ENCODE measurements around the gene FAM217A.
"Not testable (repeated sequence)": the region's sequence is repeated elsewhere in the genome, so short reads cannot be mapped to it uniquely, and the experiment has no call there.

The FAM217A gene

GRCh38 chr6:4078691-4079471, at the start of gene FAM217A:
Gene FAM217A (minus strand): TSS chr6:4079137. CDS start chr6:4077414, 1,723 bp downstream.
- DNase-seq (ENCODE audit: low read depth in 2 of 2): no peak

GRCh38 chr6:4128072-4128471, 49.1 kb upstream of the FAM217A start:
- no peak for DNase-seq (ENCODE audit: low read depth in 2 of 2)

- no peak for DNase-seq (ENCODE audit: low read depth in 2 of 2)
These were observed 47.3 kb upstream of the FAM217A start for GRCh38 chr6:4125933-4126864.

- DNase-seq (ENCODE audit: low read depth in 2 of 2): no peak
These were observed 46.6 kb upstream of the FAM217A start for GRCh38 chr6:4125500-4125899.

GRCh38 chr6:4124351-4124750, 45.4 kb upstream of the FAM217A start:
- no peak for DNase-seq (ENCODE audit: low read depth in 2 of 2)

GRCh38 chr6:4115741-4116140, 36.8 kb upstream of the FAM217A start:
- no peak for DNase-seq (ENCODE audit: low read depth in 2 of 2)

- DNase-seq (ENCODE audit: low read depth in 2 of 2): no peak
These were observed 35.2 kb upstream of the FAM217A start for GRCh38 chr6:4114123-4114522.

- no peak for DNase-seq (ENCODE audit: low read depth in 2 of 2)
These were observed 34.7 kb upstream of the FAM217A start for GRCh38 chr6:4113649-4114048.

GRCh38 chr6:4112366-4112765, 33.4 kb upstream of the FAM217A start:
- no peak for DNase-seq (ENCODE audit: low read depth in 2 of 2)

- DNase-seq (ENCODE audit: low read depth in 2 of 2): not testable (repeated sequence)
These were observed 30.5 kb upstream of the FAM217A start for GRCh38 chr6:4109363-4109815.

GRCh38 chr6:4108561-4109093, 29.7 kb upstream of the FAM217A start:
- no peak for DNase-seq (ENCODE audit: low read depth in 2 of 2)

- no peak for DNase-seq (ENCODE audit: low read depth in 2 of 2)
These were observed 28.9 kb upstream of the FAM217A start for GRCh38 chr6:4107873-4108272.

- no peak for DNase-seq (ENCODE audit: low read depth in 2 of 2)
These were observed 27.1 kb upstream of the FAM217A start for GRCh38 chr6:4105980-4106536.

- no peak for DNase-seq (ENCODE audit: low read depth in 2 of 2)
These were observed 25.0 kb upstream of the FAM217A start for GRCh38 chr6:4103929-4104328.

- DNase-seq (ENCODE audit: low read depth in 2 of 2): no peak
These were observed 23.8 kb upstream of the FAM217A start for GRCh38 chr6:4102687-4103244.

- DNase-seq (ENCODE audit: low read depth in 2 of 2): no peak
These were observed 22.4 kb upstream of the FAM217A start for GRCh38 chr6:4101298-4101697.

GRCh38 chr6:4100655-4101054, 21.7 kb upstream of the FAM217A start:
- no peak for DNase-seq (ENCODE audit: low read depth in 2 of 2)

GRCh38 chr6:4093288-4093687, 14.4 kb upstream of the FAM217A start:
- DNase-seq (ENCODE audit: low read depth in 2 of 2): no peak

- no peak for DNase-seq (ENCODE audit: low read depth in 2 of 2)
These were observed 13.0 kb upstream of the FAM217A start for GRCh38 chr6:4091941-4092340.

- not testable (repeated sequence) for DNase-seq (ENCODE audit: low read depth in 2 of 2)
These were observed 11.1 kb upstream of the FAM217A start for GRCh38 chr6:4090043-4090442.

GRCh38 chr6:4088704-4089103, 9.8 kb upstream of the FAM217A start:
- DNase-seq (ENCODE audit: low read depth in 2 of 2): no peak

GRCh38 chr6:4085332-4085700, 6.4 kb upstream of the FAM217A start:
- DNase-seq (ENCODE audit: low read depth in 2 of 2): no peak

Measured in stimulated activated CD4-positive, alpha-beta T cell treated with anti-CD3 and anti-CD28 coated beads, Interleukin-1b, Interleukin-23, amount 100 ng/mL, for 1 hour (primary cell).